PC-3 (cell line): ENCODE measurements around the gene SCOC. TPM values are rescaled to one million over a fixed set of nuclear protein-coding genes. Genes with fewer than 3 reads are reported as not detected.
A peak's percentile ranks its signal among the peaks of the same experiment; 100 is the strongest.

Experiments used
- ATAC-seq: fragments of 200-7000 bp; cut with Tn5 transposase; 2 replicates; pipeline ENCODE4 v1.9.1; 2020; ENCODE audit warnings: mild to moderate bottlenecking, moderate library complexity
- BruUV-seq: library from RNA; stranded (reverse); fragments of 400-500 nt; replicated peaks from 2 replicates; lab custom pipeline; 2021; lab: Mats Ljungman, UMichigan
- CTCF ChIA-PET: fragments of 300-600 bp; sonication (Branson Sonifier 250); formaldehyde crosslinking; loops from one replicate; lab custom pipeline; 2022; ENCODE audit warnings: antibody characterized with exemption; lab: Charles Lee
- POLR2A ChIA-PET: fragments of 300-600 bp; sonication (Branson Sonifier 250); formaldehyde crosslinking; loops from one replicate; lab custom pipeline; 2022; ENCODE audit warnings: antibody characterized with exemption; ENCODE audit not compliant: unreplicated experiment; lab: Charles Lee
- DNase-seq: peaks from one replicate; pipeline ENCODE4 v3.0.0-alpha.2; 2015
- H2AFZ ChIP-seq: fragments of 300-600 bp; sonication (generic); 2 replicates; pipeline ENCODE4 v1.6.0; 2016; ENCODE audit warnings: antibody characterized with exemption, low read length
- H3F3A ChIP-seq: fragments of 300-600 bp; sonication (generic); one replicate; pipeline ENCODE4 v1.6.0; 2017; ENCODE audit warnings: antibody characterized with exemption, low read length, control low read depth, mild to moderate bottlenecking; ENCODE audit not compliant: unreplicated experiment
- H3K27ac ChIP-seq: fragments of 300-600 bp; sonication (generic); 2 replicates; pipeline ENCODE4 v1.5.1; 2016; ENCODE audit warnings: mild to moderate bottlenecking, low read length
- H3K27me3 ChIP-seq: fragments of 300-600 bp; sonication (generic); 2 replicates; pipeline ENCODE4 v1.6.1; 2016; ENCODE audit warnings: low read length, mixed read lengths
- H3K36me3 ChIP-seq: fragments of 300-600 bp; sonication (generic); 2 replicates; pipeline ENCODE4 v1.6.1; 2016; ENCODE audit warnings: low read depth, mixed run types, low read length, mixed read lengths
- H3K4me1 ChIP-seq: fragments of 300-600 bp; sonication (generic); 2 replicates; pipeline ENCODE4 v1.5.1; 2016; ENCODE audit warnings: low read length; ENCODE audit not compliant: insufficient read depth
- H3K4me2 ChIP-seq: fragments of 300-600 bp; sonication (generic); 2 replicates; pipeline ENCODE4 v1.6.0; 2016; ENCODE audit warnings: low read length
- H3K4me3 ChIP-seq: fragments of 300-600 bp; sonication (generic); 2 replicates; pipeline ENCODE4 v1.5.1; 2016; ENCODE audit warnings: mild to moderate bottlenecking, low read length, mixed read lengths
- H3K79me2 ChIP-seq: fragments of 300-600 bp; sonication (generic); 2 replicates; pipeline ENCODE4 v1.6.1; 2017; ENCODE audit warnings: low read length, mixed read lengths
- H3K9ac ChIP-seq: fragments of 300-600 bp; sonication (generic); 2 replicates; pipeline ENCODE4 v1.6.0; 2016; ENCODE audit warnings: mild to moderate bottlenecking, low read length
- H3K9me2 ChIP-seq: fragments of 300-600 bp; sonication (generic); replicated peaks from 2 replicates; pipeline ENCODE4 v1.6.1; 2016; ENCODE audit warnings: mixed run types, low read length, mixed read lengths
- H3K9me3 ChIP-seq: fragments of 300-600 bp; sonication (generic); 2 replicates; pipeline ENCODE4 v1.6.1; 2016; ENCODE audit warnings: low read length, mixed read lengths
- H4K20me1 ChIP-seq: fragments of 300-600 bp; sonication (generic); 2 replicates; pipeline ENCODE4 v1.6.1; 2016; ENCODE audit warnings: low read length, mixed read lengths
- EZH2 ChIP-seq: fragments of 300-600 bp; sonication (generic); IDR thresholded peaks from one replicate; pipeline ENCODE4 v1.6.1; 2017; ENCODE audit warnings: antibody characterized with exemption, mild to moderate bottlenecking, low read length; ENCODE audit not compliant: unreplicated experiment
- EZH2phosphoT487 ChIP-seq: fragments of 300-600 bp; sonication (generic); IDR thresholded peaks from 2 replicates; pipeline ENCODE4 v1.6.1; 2018; ENCODE audit warnings: mild to moderate bottlenecking, antibody characterized with exemption, low read length, borderline replicate concordance
- intact Hi-C: fragments of 100-400 bp; cut with micrococcal nuclease; formaldehyde crosslinking; loops from 2 replicates; pipeline ENCODE4 v1.9.0; 2023
- total RNA-seq: library from RNA; depleted of rRNA; stranded (reverse); fragments of >200 nt; gene quantifications from 2 replicates; pipeline ENCODE4 v1.2.3, GENCODE V29; 2014
- TF ChIP-seq, protein P1 (sequence below): fragments of 300-600 bp; sonication (generic); conservative IDR thresholded peaks from 2 replicates; pipeline ENCODE4 v1.5.1; 2017; ENCODE audit warnings: antibody characterized with exemption, low read depth, mild to moderate bottlenecking, low read length

SCOC gene
- total RNA-seq, 1 experiment from 2014 or later, result 28.2 TPM

DNA sequence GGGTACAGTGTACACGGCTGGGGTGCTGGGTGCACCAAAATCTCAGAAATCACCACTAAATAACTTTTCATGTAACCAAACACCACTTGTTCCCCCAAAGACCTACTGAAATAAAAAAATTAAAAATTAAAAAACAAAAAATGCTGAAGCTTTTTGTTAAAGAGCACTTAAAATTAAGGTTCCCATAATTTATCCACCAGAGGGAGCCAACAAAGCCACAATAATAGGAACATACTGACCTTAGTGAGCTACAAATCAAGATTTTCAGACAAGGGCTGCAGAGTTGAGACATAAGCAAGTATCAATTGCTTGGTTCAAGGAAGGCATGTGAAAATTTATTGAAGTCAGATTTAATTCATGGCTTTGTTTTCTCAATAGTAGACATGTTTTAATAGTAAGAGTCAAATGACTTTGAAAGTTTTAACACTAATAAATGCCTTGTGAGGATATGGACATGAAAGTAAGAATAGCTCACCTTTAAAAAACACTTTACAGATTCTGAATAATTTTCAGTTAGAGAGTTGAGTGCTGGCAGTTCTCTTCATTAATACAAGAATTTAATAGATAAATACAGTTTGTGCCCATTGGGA, 43.0 kb upstream of the SCOC start:
- H3K27me3 ChIP-seq, result no peaks in the 10 kb centered on the region
- H3K4me3 ChIP-seq, result no peak overlapping the region
- no TSS peak for BruUV-seq
- H2AFZ ChIP-seq, result no peak overlapping the region
- H3K9me3 ChIP-seq, result no peaks in the 10 kb centered on the region
- no peak overlapping the region for H3K4me2 ChIP-seq
- no peaks in the 10 kb centered on the region for H3K9me2 ChIP-seq
- ATAC-seq (peak; percentile 50; the same call in 1 of the 2 replicates), DNase-seq (peak; percentile 61)
- intact Hi-C loops, result loop anchor here (1.0 kb wide), 2 partner anchors 280 to 318 kb away; no protein-coding TSS in a partner anchor
- H3F3A ChIP-seq, result no peaks in the 10 kb centered on the region
- H3K27ac ChIP-seq, result no peak overlapping the region
- ChIA-PET POLR2A (no interaction called here), CTCF (interaction anchor here (0.5 to 1.3 kb wide), 3 partner anchors 30 to 64 kb away, joined by 3 to 9 read pairs (median 4); no protein-coding TSS in a partner anchor)
- no peaks in the 10 kb centered on the region for H3K36me3 ChIP-seq
- H4K20me1 ChIP-seq, result no peaks in the 10 kb centered on the region
- H3K9ac ChIP-seq, result no peak overlapping the region
- TF ChIP-seq, protein P1, sequence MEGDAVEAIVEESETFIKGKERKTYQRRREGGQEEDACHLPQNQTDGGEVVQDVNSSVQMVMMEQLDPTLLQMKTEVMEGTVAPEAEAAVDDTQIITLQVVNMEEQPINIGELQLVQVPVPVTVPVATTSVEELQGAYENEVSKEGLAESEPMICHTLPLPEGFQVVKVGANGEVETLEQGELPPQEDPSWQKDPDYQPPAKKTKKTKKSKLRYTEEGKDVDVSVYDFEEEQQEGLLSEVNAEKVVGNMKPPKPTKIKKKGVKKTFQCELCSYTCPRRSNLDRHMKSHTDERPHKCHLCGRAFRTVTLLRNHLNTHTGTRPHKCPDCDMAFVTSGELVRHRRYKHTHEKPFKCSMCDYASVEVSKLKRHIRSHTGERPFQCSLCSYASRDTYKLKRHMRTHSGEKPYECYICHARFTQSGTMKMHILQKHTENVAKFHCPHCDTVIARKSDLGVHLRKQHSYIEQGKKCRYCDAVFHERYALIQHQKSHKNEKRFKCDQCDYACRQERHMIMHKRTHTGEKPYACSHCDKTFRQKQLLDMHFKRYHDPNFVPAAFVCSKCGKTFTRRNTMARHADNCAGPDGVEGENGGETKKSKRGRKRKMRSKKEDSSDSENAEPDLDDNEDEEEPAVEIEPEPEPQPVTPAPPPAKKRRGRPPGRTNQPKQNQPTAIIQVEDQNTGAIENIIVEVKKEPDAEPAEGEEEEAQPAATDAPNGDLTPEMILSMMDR, result peak; percentile 60
- TF ChIP-seq EZH2, result no peak
- no peaks in the 10 kb centered on the region for H3K79me2 ChIP-seq
- no peaks in the 10 kb centered on the region for H3K4me1 ChIP-seq

DNA sequence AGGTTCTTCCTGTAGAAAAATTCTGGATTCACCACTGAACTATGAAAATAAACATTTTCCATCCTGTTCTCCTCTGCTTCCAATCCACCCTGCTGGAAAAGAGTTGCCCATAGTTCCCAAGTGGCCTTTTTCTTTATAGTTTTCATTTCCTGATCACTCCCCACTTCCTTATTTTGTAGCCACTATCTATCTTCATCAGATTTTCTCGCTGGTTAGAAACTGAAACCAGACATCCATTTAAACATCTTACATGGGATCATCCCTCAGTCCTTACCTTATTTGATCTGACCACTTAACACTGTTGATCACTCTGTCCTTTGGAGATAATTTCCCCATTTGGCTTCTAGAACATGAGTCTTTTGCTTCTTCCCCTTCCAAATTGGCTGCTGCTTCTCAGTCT, 42.2 kb upstream of the SCOC start:
- no peak overlapping the region for H2AFZ ChIP-seq
- H3F3A ChIP-seq, result no peaks in the 10 kb centered on the region
- POLR2A ChIA-PET, result interaction anchor here (0.7 kb wide), 1 partner anchor 1414 kb away, joined by 3 read pairs; no protein-coding TSS in a partner anchor
- H3K79me2 ChIP-seq, result no peaks in the 10 kb centered on the region
- BruUV-seq, result no TSS peak
- H3K9me3 ChIP-seq, result no peaks in the 10 kb centered on the region
- intact Hi-C loops, result no loop called here
- no peaks in the 10 kb centered on the region for H3K27me3 ChIP-seq
- no peaks in the 10 kb centered on the region for H3K36me3 ChIP-seq
- no peak overlapping the region for H3K27ac ChIP-seq
- H4K20me1 ChIP-seq, result no peaks in the 10 kb centered on the region
- no peak overlapping the region for H3K4me3 ChIP-seq
- H3K4me2 ChIP-seq, result no peak overlapping the region
- no peaks in the 10 kb centered on the region for H3K4me1 ChIP-seq
- no peak for ATAC-seq
- TF ChIP-seq EZH2 (no peak), EZH2phosphoT487 (no peak)
- TF ChIP-seq, protein P1, result no peak
- no peak overlapping the region for H3K9ac ChIP-seq
- no peaks in the 10 kb centered on the region for H3K9me2 ChIP-seq
- CTCF ChIA-PET, result interaction anchor here (1.3 kb wide), 1 partner anchor 29 kb away, joined by 9 read pairs; no protein-coding TSS in a partner anchor
- no peak for DNase-seq

DNA sequence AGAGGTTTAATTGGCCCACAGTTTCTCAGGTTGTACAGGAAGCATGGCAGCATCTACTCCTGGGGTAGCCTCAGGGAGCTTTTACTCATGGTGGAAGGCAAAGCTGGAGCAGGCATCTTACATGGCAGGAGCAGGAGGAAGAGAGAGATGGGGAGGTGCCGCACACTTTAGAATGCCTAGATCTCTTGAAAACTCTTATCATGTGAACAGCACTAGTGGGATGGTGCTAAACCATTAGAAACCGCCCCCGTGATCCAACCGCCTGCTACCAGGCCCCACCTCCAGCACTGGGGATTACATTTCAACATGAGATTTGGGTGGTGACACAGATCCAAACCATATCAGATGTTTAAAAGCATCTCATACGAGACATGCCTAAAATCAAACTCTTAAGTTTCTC, 41.6 kb upstream of the SCOC start:
- BruUV-seq, result no TSS peak
- Histone ChIP-seq H3K36me3 (no peaks in the 10 kb centered on the region), H3F3A (no peaks in the 10 kb centered on the region), H3K27me3 (no peaks in the 10 kb centered on the region), H3K4me2 (no peak overlapping the region), H3K4me1 (no peaks in the 10 kb centered on the region), H4K20me1 (no peaks in the 10 kb centered on the region), H3K4me3 (no peak overlapping the region), H2AFZ (no peak overlapping the region), H3K27ac (no peak overlapping the region), H3K9ac (no peak overlapping the region), H3K9me2 (no peaks in the 10 kb centered on the region), H3K79me2 (no peaks in the 10 kb centered on the region), H3K9me3 (no peaks in the 10 kb centered on the region)
- no peak for DNase-seq
- CTCF ChIA-PET, result interaction anchor here (0.6 kb wide), 1 partner anchor 728 kb away, joined by 7 read pairs; no protein-coding TSS in a partner anchor
- intact Hi-C loops, result no loop called here
- no peak for ATAC-seq
- TF ChIP-seq EZH2 (no peak), EZH2phosphoT487 (no peak)
- TF ChIP-seq, protein P1, result no peak
- POLR2A ChIA-PET, result interaction anchor here (0.7 kb wide), 1 partner anchor 1414 kb away, joined by 3 read pairs; no protein-coding TSS in a partner anchor
